K562 (cell line): ENCODE data around the gene MICAL2. TPM values are rescaled to one million over a fixed set of nuclear protein-coding genes. Genes with fewer than 3 reads are reported as not detected.

Source experiments
- NKRF ChIP-seq: fragments of 450-650 bp; IDR thresholded peaks from 2 replicates; pipeline ENCODE4 v1.6.1; 2016; ENCODE audit warnings: borderline replicate concordance
- RAD21 ChIP-seq, 2 experiments: fragments of 250-450 bp in 1 of 2; fragments of 450-650 bp in 1 of 2; sonication (Bioruptor Pico) in 1 of 2; formaldehyde crosslinking in 1 of 2; IDR thresholded peaks in 1 of 2; conservative IDR thresholded peaks in 1 of 2; 2 replicates each; pipeline versions ENCODE4 v1.4.0 to v1.8.0; 2020 to 2022; ENCODE audit warnings: mild to moderate bottlenecking in 2 of 2, moderate library complexity in 1 of 2
- ZNF263 ChIP-seq: sonication (generic); formaldehyde crosslinking; IDR thresholded peaks from 2 replicates; pipeline ENCODE4 v1.8.0; 2022; ENCODE audit warnings: mild to moderate bottlenecking, missing genetic modification reagents, borderline replicate concordance
- polyA plus RNA-seq, 8 experiments: library from polyadenylated mRNA; depleted of rRNA in 4 of 8; stranded (reverse) in 5 of 8; unstranded in 3 of 8; fragments of >200 nt; fragmentation: Nextera tagmentation in 2 of 8; fragmentation: Illumina TruSeq in 1 of 8; extraction: Ambion mirVana in 2 of 8; extraction: Trizol in 1 of 8; gene quantifications; 2 replicates each; pipeline versions ENCODE4 v1.2.1 to v1.2.3, GENCODE V29; 2011 to 2014; ENCODE audit warnings: inconsistent platforms in 1 of 8, missing spikeins in 1 of 8
- total RNA-seq, 7 experiments: library from RNA; depleted of rRNA in 6 of 7; stranded (reverse); fragments of >200 nt in 6 of 7; fragmentation: Illumina TruSeq in 2 of 7; extraction: Trizol in 2 of 7; gene quantifications; 2 replicates each; pipeline versions ENCODE4 v1.2.1 to v1.2.3, GENCODE V29; 2011 to 2021; ENCODE audit warnings: low replicate concordance in 1 of 7
- TF ChIP-seq, protein P1 (sequence below): fragments of 150-350 bp; conservative IDR thresholded peaks from 2 replicates; pipeline ENCODE4 v1.6.1; 2014; ENCODE audit warnings: low read length
- TF ChIP-seq, protein P2 (sequence below): fragments of 250-450 bp; sonication (Bioruptor Pico); IDR thresholded peaks from 2 replicates; pipeline ENCODE4 v1.8.0; 2022; ENCODE audit warnings: inconsistent platforms, mild to moderate bottlenecking, moderate library complexity, borderline replicate concordance
- TF ChIP-seq, protein P3 (sequence below): fragments of 450-650 bp; formaldehyde crosslinking; IDR thresholded peaks from 2 replicates; pipeline ENCODE4 v1.4.0; 2022; ENCODE audit warnings: mild to moderate bottlenecking, moderate library complexity

MICAL2 gene
- total and polyA plus RNA-seq, 9 of the 15 experiments (the other 6 are each of a cell fraction or from before 2014, with no cell fraction given), result 4.7 to 64.2 (median 33.6) TPM

- TF ChIP-seq, protein P1, sequence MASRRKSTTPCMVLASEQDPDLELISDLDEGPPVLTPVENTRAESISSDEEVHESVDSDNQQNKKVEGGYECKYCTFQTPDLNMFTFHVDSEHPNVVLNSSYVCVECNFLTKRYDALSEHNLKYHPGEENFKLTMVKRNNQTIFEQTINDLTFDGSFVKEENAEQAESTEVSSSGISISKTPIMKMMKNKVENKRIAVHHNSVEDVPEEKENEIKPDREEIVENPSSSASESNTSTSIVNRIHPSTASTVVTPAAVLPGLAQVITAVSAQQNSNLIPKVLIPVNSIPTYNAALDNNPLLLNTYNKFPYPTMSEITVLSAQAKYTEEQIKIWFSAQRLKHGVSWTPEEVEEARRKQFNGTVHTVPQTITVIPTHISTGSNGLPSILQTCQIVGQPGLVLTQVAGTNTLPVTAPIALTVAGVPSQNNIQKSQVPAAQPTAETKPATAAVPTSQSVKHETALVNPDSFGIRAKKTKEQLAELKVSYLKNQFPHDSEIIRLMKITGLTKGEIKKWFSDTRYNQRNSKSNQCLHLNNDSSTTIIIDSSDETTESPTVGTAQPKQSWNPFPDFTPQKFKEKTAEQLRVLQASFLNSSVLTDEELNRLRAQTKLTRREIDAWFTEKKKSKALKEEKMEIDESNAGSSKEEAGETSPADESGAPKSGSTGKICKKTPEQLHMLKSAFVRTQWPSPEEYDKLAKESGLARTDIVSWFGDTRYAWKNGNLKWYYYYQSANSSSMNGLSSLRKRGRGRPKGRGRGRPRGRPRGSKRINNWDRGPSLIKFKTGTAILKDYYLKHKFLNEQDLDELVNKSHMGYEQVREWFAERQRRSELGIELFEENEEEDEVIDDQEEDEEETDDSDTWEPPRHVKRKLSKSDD, result no peak
- TF ChIP-seq NKRF (no peak), RAD21 (CRISPR knock-in tag; conservative IDR thresholded peaks at IDR 0.05 in 1 of 2, IDR thresholded peaks at IDR 0.05 in 1 of 2) (peak in 1 of 2 experiments; percentile 28; a peak in 1 of 4 replicates), ZNF263 (CRISPR knock-in tag) (no peak)
- TF ChIP-seq, protein P2, sequence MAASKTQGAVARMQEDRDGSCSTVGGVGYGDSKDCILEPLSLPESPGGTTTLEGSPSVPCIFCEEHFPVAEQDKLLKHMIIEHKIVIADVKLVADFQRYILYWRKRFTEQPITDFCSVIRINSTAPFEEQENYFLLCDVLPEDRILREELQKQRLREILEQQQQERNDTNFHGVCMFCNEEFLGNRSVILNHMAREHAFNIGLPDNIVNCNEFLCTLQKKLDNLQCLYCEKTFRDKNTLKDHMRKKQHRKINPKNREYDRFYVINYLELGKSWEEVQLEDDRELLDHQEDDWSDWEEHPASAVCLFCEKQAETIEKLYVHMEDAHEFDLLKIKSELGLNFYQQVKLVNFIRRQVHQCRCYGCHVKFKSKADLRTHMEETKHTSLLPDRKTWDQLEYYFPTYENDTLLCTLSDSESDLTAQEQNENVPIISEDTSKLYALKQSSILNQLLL (CRISPR knock-in tag), result no peak
- TF ChIP-seq, protein P3, sequence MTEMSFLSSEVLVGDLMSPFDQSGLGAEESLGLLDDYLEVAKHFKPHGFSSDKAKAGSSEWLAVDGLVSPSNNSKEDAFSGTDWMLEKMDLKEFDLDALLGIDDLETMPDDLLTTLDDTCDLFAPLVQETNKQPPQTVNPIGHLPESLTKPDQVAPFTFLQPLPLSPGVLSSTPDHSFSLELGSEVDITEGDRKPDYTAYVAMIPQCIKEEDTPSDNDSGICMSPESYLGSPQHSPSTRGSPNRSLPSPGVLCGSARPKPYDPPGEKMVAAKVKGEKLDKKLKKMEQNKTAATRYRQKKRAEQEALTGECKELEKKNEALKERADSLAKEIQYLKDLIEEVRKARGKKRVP (CRISPR knock-in tag), result no peak
Measured at GRCh38 chr11:12199231-12199948, 89.0 kb downstream of the MICAL2 start (continued).
